HepG2 (cell line): ENCODE results near the gene NDE1. TPM values are rescaled to one million over a fixed set of nuclear protein-coding genes. Genes with fewer than 3 reads are reported as not detected.
A peak's percentile ranks its signal among the peaks of the same experiment; 100 is the strongest.
"Not testable (repeated sequence)": the region's sequence is repeated elsewhere in the genome, so short reads cannot be mapped to it uniquely, and the experiment has no call there.

Experiments used
- ATAC-seq: fragments of 200-7000 bp; cut with Tn5 transposase; 3 replicates; pipeline ENCODE4 v1.9.1; 2020; ENCODE audit warnings: mild to moderate bottlenecking, moderate library complexity
- BruUV-seq: library from RNA; stranded (reverse); fragments of 400-500 nt; replicated peaks from 2 replicates; lab custom pipeline; 2021; lab: Mats Ljungman, UMichigan
- CTCF ChIA-PET: fragments of 300-600 bp; formaldehyde crosslinking; extraction: SDS; loops from one replicate; lab custom pipeline; 2021; ENCODE audit warnings: low total read pairs, inconsistent platforms, low intra/inter-chr PET ratio; lab: Yijun Ruan, JAX
- POLR2A ChIA-PET: fragments of 350-600 bp; sonication (Branson Sonifier 250); formaldehyde crosslinking; loops from one replicate; lab custom pipeline; 2020; ENCODE audit warnings: antibody characterized with exemption, inconsistent platforms; lab: Yijun Ruan, JAX
- DNase-seq: peaks from one replicate; pipeline ENCODE4 v3.0.0-alpha.2; 2015; ENCODE audit warnings: low spot score
- FAIRE-seq: peaks from 3 replicates; lab custom pipeline; 2011; peaks lifted over from hg19 to GRCh38; lab: Jason Lieb, UNC
- H2AFZ ChIP-seq: one replicate; pipeline ENCODE4 v1.6.1; 2011; ENCODE audit warnings: low read length, inconsistent platforms
- H3K27ac ChIP-seq: fragments of 300-600 bp; 3 replicates; pipeline ENCODE4 v1.8.0; 2011; ENCODE audit warnings: mixed run types, mild to moderate bottlenecking, mixed read lengths, low read length, inconsistent platforms; ENCODE audit not compliant: insufficient read depth; ENCODE audit errors: extremely low read length
- H3K27me3 ChIP-seq, 2 experiments: fragments of 200-600 bp in 1 of 2; 2 replicates in 1 of 2; 3 replicates in 1 of 2; pipeline versions ENCODE4 v1.6.0 to v1.8.0; 2011; ENCODE audit warnings: low read length in 2 of 2, mild to moderate bottlenecking in 2 of 2, moderate library complexity in 2 of 2, inconsistent platforms in 1 of 2; ENCODE audit not compliant: insufficient read depth in 2 of 2, control insufficient read depth in 1 of 2
- H3K36me3 ChIP-seq, 2 experiments: fragments of 200-600 bp in 1 of 2; replicated peaks in 1 of 2; 2 replicates in 1 of 2; 3 replicates in 1 of 2; pipeline versions ENCODE4 v1.5.1 to v1.8.0; 2011; ENCODE audit warnings: low read length in 2 of 2, inconsistent platforms in 1 of 2; ENCODE audit not compliant: insufficient read depth in 2 of 2, control insufficient read depth in 1 of 2
- H3K4me1 ChIP-seq: 2 replicates; pipeline ENCODE4 v1.5.1; 2012; ENCODE audit warnings: low read length, inconsistent platforms; ENCODE audit not compliant: insufficient read depth
- H3K4me2 ChIP-seq: 2 replicates; pipeline ENCODE4 v1.6.0; 2011; ENCODE audit warnings: low read depth, low read length, inconsistent platforms
- H3K4me3 ChIP-seq, 3 experiments: fragments of 200-600 bp in 1 of 3; sonication (generic), shearing (Covaris generic) in 1 of 3; replicated peaks in 1 of 3; 2 replicates each; pipeline ENCODE4 v1.5.1; 2011 to 2016; ENCODE audit warnings: low read length in 3 of 3, inconsistent platforms in 2 of 3, low read depth in 2 of 3, mild to moderate bottlenecking in 2 of 3, control low read depth in 1 of 3, mixed read lengths in 1 of 3; ENCODE audit not compliant: insufficient read depth in 1 of 3
- H3K79me2 ChIP-seq: one replicate; pipeline ENCODE4 v1.6.1; 2011; ENCODE audit warnings: low read length, inconsistent platforms; ENCODE audit not compliant: insufficient read depth
- H3K9ac ChIP-seq: 2 replicates; pipeline ENCODE4 v1.6.0; 2011; ENCODE audit warnings: mild to moderate bottlenecking, low read depth, low read length, inconsistent platforms; ENCODE audit not compliant: insufficient read depth
- H3K9me3 ChIP-seq: 2 replicates; pipeline ENCODE4 v1.5.1; 2012; ENCODE audit warnings: mild to moderate bottlenecking, low read length
- H4K20me1 ChIP-seq: 2 replicates; pipeline ENCODE4 v1.6.0; 2011; ENCODE audit warnings: inconsistent platforms, mild to moderate bottlenecking, low read length, moderate library complexity; ENCODE audit not compliant: insufficient read depth
- HDAC1 ChIP-seq: sonication (generic); formaldehyde crosslinking; IDR thresholded peaks from 2 replicates; pipeline ENCODE4 v1.5.1; 2020; ENCODE audit warnings: mild to moderate bottlenecking, missing genetic modification reagents
- MZF1 ChIP-seq: sonication (generic); formaldehyde crosslinking; IDR thresholded peaks from 2 replicates; pipeline ENCODE4 v1.8.1; 2023; ENCODE audit warnings: mild to moderate bottlenecking, missing genetic modification reagents, borderline replicate concordance
- PRPF4 ChIP-seq: fragments of 200-400 bp; formaldehyde crosslinking; IDR thresholded peaks from 2 replicates; pipeline ENCODE4 v1.6.1; 2016; ENCODE audit warnings: low read length, low read depth; ENCODE audit not compliant: poor library complexity, severe bottlenecking
- RAD51 ChIP-seq: fragments of 450-650 bp; IDR thresholded peaks from 2 replicates; pipeline ENCODE4 v1.6.1; 2016; ENCODE audit warnings: borderline replicate concordance
- SIN3B ChIP-seq: fragments of 150-350 bp; IDR thresholded peaks from 2 replicates; pipeline ENCODE4 v1.6.1; 2014; ENCODE audit warnings: low read length
- ZBTB3 ChIP-seq: sonication (generic); formaldehyde crosslinking; IDR thresholded peaks from 2 replicates; pipeline ENCODE4 v1.4.0; 2020; ENCODE audit warnings: low read depth, mild to moderate bottlenecking, moderate library complexity, missing genetic modification reagents, borderline replicate concordance
- ZC3H13 ChIP-seq: sonication (generic); formaldehyde crosslinking; IDR thresholded peaks from 2 replicates; pipeline ENCODE4 v1.8.1; 2023; ENCODE audit warnings: mild to moderate bottlenecking, missing genetic modification reagents, moderate library complexity
- ZNF101 ChIP-seq: sonication (generic); formaldehyde crosslinking; IDR thresholded peaks from 2 replicates; pipeline ENCODE4 v1.4.0; 2020; ENCODE audit warnings: mild to moderate bottlenecking, low read depth, missing genetic modification reagents, borderline replicate concordance
- ZNF121 ChIP-seq: sonication (generic); formaldehyde crosslinking; IDR thresholded peaks from 2 replicates; pipeline ENCODE4 v1.5.0; 2020; ENCODE audit warnings: mild to moderate bottlenecking, missing genetic modification reagents
- ZNF83 ChIP-seq: sonication (generic); formaldehyde crosslinking; IDR thresholded peaks from 2 replicates; pipeline ENCODE4 v1.4.0; 2020; ENCODE audit warnings: missing genetic modification reagents, mild to moderate bottlenecking, borderline replicate concordance
- WGBS: methylation state at CpG from one replicate; pipeline ENCODE4 v1.1.6; 2017; ENCODE audit warnings: low lambda C conversion rate; 5-methylcytosine and 5-hydroxymethylcytosine counted together
- in situ Hi-C: cut with HindIII; loops from 2 replicates; pipeline ENCODE4 v1.10.0; 2017; ENCODE audit warnings: low pct_unique_long_range_greater_than_20kb; ENCODE audit not compliant: extremely low pct_ligation_motif_present
- intact Hi-C: fragments of 100-400 bp; cut with micrococcal nuclease; formaldehyde crosslinking; loops from one replicate; pipeline ENCODE4 v1.10.0; 2022; ENCODE audit not compliant: unreplicated experiment
- polyA plus RNA-seq, 8 experiments: library from polyadenylated mRNA; depleted of rRNA in 3 of 8; stranded (reverse) in 7 of 8; unstranded in 1 of 8; fragments of >200 nt; fragmentation: Illumina TruSeq in 4 of 8; extraction: Trizol in 4 of 8; gene quantifications; 2 replicates each; pipeline versions ENCODE4 v1.2.1 to v1.2.3, GENCODE V29; 2011 to 2016; ENCODE audit warnings: low read depth in 4 of 8, missing spikeins in 1 of 8, mixed read lengths in 1 of 8; ENCODE audit not compliant: insufficient read depth in 1 of 8
- total RNA-seq, 5 experiments: library from RNA; depleted of rRNA; stranded (reverse); fragments of >200 nt; fragmentation: Illumina TruSeq; extraction: Trizol; gene quantifications; 2 replicates each; pipeline ENCODE4 v1.2.3, GENCODE V29; 2016; ENCODE audit warnings: low read depth in 1 of 5
- TF ChIP-seq, protein P1 (sequence below): sonication (generic); formaldehyde crosslinking; IDR thresholded peaks from 2 replicates; pipeline ENCODE4 v1.4.0; 2020; ENCODE audit warnings: mild to moderate bottlenecking, low read depth, missing genetic modification reagents

The NDE1 gene
- total and polyA plus RNA-seq, 2 of the 13 experiments (the other 11 are each of a cell fraction or from before 2014, with no cell fraction given) = 40.9 to 72.5 TPM

GRCh38 chr16:15727697-15728096 is 77.7 kb downstream of the NDE1 start:
- H3K27me3 ChIP-seq, FAIRE-seq, H3K4me3 ChIP-seq, BruUV-seq, ATAC-seq, DNase-seq, intact Hi-C loops, H2AFZ ChIP-seq, H3K4me2 ChIP-seq, H3K9ac ChIP-seq, H4K20me1 ChIP-seq, H3K79me2 ChIP-seq, H3K4me1 ChIP-seq, in situ Hi-C loops, H3K27ac ChIP-seq, POLR2A ChIA-PET, CTCF ChIA-PET, H3K9me3 ChIP-seq: not testable (repeated sequence)
- H3K36me3 ChIP-seq = peaks cover 12 to 13% of the 10 kb centered on the region in 2 experiments; a peak in 3 of 5 replicates
- peak; percentile 41; the same call in 1 of the 2 replicates for TF ChIP-seq ZC3H13 (CRISPR knock-in tag)
- TF ChIP-seq HDAC1 (CRISPR knock-in tag) = 0 out of 2 replicates have a peak, but pooled peaks have one; percentile 20
- TF ChIP-seq ZNF121 (CRISPR knock-in tag) = peak; percentile 64
- 98% methylated on average over 5 of the region's 5 CpGs for WGBS

DNA sequence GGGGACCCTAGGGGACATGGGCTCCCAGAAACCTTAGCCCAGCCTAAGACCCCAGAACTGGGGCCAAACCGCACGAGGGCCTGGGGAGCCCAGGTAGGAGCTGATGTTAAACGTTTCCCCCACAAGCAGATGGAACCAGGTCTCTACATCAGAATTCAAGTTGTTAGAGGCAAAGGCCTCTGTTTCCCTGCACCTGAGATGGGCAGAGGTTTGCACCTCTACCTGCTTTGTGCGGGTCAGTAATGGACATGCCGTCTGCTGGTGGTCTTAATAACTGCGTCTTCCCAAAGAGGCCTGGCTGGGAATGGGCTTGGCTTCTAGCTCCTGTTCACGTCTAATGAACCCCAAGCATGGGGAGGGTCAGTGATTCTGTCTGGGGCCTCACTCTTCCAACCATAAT is 79.1 kb downstream of the NDE1 start:
- ChIA-PET CTCF (no interaction called here), POLR2A (no interaction called here)
- no peaks in the 10 kb centered on the region for H3K4me1 ChIP-seq
- BruUV-seq = no TSS peak
- peaks cover 8 to 13% of the 10 kb centered on the region in 2 experiments; a peak in 3 of 5 replicates for H3K36me3 ChIP-seq
- DNase-seq (no peak), ATAC-seq (no peak; the same call in 2 of the 3 replicates), FAIRE-seq (no peak)
- H3K9ac ChIP-seq = no peak overlapping the region
- no peaks in the 10 kb centered on the region for H3K27me3 ChIP-seq
- H3K4me3 ChIP-seq = no peak overlapping the region
- in situ Hi-C loops = no loop called here
- H3K4me2 ChIP-seq = no peak overlapping the region
- no peak overlapping the region for H2AFZ ChIP-seq
- intact Hi-C loops = no loop called here
- H3K27ac ChIP-seq = no peak overlapping the region
- H4K20me1 ChIP-seq = no peaks in the 10 kb centered on the region
- H3K79me2 ChIP-seq = no peaks in the 10 kb centered on the region
- H3K9me3 ChIP-seq = no peaks in the 10 kb centered on the region
- WGBS = 75% methylated on average over 6 of the region's 7 CpGs
- TF ChIP-seq SIN3B (no peak), ZBTB3 (CRISPR knock-in tag) (no peak), RAD51 (no peak), MZF1 (CRISPR knock-in tag) (no peak), PRPF4 (no peak), ZNF83 (CRISPR knock-in tag) (no peak), ZNF101 (CRISPR knock-in tag) (no peak)
- TF ChIP-seq, protein P1, sequence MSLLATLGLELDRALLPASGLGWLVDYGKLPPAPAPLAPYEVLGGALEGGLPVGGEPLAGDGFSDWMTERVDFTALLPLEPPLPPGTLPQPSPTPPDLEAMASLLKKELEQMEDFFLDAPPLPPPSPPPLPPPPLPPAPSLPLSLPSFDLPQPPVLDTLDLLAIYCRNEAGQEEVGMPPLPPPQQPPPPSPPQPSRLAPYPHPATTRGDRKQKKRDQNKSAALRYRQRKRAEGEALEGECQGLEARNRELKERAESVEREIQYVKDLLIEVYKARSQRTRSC (CRISPR knock-in tag) = no peak
